C4-2B (cell line): ENCODE results near the gene INHBE.

ENCODE experiments used
- ZFX ChIP-seq: fragments of 450-650 bp; IDR thresholded peaks from 2 replicates; pipeline ENCODE4 v1.6.1; 2017
- TF ChIP-seq, protein P1 (sequence below): fragments of 450-650 bp; conservative IDR thresholded peaks from 2 replicates; pipeline ENCODE4 v1.5.1; 2017; ENCODE audit warnings: mild to moderate bottlenecking

- TF ChIP-seq, protein P1, sequence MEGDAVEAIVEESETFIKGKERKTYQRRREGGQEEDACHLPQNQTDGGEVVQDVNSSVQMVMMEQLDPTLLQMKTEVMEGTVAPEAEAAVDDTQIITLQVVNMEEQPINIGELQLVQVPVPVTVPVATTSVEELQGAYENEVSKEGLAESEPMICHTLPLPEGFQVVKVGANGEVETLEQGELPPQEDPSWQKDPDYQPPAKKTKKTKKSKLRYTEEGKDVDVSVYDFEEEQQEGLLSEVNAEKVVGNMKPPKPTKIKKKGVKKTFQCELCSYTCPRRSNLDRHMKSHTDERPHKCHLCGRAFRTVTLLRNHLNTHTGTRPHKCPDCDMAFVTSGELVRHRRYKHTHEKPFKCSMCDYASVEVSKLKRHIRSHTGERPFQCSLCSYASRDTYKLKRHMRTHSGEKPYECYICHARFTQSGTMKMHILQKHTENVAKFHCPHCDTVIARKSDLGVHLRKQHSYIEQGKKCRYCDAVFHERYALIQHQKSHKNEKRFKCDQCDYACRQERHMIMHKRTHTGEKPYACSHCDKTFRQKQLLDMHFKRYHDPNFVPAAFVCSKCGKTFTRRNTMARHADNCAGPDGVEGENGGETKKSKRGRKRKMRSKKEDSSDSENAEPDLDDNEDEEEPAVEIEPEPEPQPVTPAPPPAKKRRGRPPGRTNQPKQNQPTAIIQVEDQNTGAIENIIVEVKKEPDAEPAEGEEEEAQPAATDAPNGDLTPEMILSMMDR: no peak
- TF ChIP-seq ZFX: no peak
Observed at GRCh38 chr12:57474862-57475261, 19.8 kb downstream of the INHBE start.
